Hematopoietic multipotent progenitor cell treated with erythropoietin and hydrocortisone succinate and interleukin-3 and kit ligand, for 15 days (in vitro differentiated cells): Measurements from ENCODE around the gene HSPBP1.

Experiments used
- DNase-seq: peaks from one replicate; pipeline ENCODE4 v3.0.0-alpha.2; 2015; ENCODE audit warnings: low spot score

HSPBP1 gene

DNA sequence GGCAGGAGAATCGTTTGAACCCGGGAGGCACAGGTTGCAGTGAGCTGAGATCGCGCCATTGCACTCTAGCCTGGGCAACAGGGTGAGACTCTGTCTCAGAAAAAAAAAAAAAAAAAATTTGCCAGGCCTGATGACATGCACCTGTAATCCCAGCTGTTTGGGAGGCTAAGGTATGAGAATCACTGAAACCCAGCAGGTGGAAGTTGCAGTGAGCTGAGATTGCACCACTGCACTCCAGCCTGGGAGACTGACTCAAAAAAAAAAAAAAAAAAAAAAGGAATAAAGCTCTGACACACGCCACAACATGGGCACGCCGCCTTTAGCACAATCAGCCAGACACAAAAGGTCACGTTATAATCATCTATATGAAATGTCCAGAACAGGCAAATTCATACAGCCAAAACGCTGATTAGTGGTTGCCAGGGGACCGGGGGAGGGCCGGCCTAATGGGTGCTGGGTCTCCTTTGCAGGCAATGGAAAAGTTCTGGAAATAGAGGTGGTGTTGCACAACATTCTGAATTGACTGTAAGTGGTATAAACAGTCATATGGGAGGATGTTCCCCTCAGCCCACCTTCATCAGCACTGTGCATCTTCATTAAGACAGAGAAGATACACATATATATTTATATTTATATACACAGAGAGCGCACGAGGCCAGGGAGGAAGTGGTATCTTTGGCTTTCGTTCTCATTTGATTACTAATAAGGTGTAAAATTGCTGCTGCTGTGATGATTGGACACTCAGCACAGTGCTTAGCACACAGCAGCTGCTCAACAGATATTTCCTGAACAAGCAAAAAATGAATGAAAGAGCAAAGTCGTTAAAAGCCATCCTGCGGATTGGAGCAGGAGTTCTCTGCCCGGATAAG, 3.8 kb downstream of the HSPBP1 start:
- no peak for DNase-seq

DNA sequence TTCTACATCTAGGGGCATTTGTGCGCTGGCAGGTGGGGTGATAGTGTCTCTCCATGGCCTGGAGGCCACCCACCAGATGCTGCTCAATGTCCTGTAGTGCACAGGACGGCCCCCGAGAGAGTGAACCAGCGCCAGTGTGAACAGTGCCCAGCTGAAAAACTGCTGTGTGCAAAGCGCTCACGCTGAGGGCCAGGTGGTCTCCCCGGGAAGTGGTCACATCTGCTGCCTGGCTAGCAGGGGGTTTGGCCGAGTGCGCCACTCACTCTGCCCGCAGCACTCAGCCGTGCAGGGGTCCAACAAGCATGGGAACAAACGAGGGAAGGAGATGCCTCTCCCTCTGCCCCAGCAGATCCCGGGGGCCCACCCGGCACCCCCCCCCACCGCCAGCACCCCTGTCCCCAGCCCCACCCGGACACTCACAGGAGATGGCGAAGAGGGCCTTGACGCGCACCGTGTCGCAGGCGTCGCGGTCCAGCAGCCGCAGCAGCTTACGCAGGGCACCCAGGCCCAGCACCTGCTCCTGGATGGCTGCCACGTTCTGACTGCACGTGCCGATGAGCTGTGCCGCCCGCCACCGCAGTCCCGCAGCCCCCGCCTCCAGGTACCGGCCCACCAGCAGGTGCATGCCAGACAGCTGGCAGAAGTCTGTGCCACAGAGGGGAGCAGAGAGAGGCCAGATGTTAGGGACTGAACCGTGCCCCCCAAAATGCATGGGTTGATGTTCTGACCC, 5.8 kb downstream of the HSPBP1 start:
- DNase-seq, result no peak

DNA sequence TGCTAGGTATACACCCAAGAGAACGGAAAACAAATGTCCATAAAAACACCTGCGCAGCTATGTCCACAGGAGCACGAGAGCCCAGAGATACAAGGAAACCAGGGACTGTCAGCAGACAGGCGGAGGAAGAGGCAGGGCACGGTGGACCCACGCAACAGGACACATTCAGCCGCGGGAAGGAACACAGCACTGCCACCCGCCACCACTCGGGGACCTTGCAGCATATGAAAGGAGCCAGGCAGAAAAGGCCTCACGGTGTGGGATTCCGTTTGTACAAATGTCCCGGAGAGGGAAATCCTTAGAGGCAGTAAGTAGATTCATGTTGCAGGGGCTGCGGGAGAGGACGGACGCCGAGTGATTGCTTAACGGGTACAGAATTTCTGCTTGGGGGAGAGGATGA, 7.8 kb downstream of the HSPBP1 start:
- no peak for DNase-seq

DNA sequence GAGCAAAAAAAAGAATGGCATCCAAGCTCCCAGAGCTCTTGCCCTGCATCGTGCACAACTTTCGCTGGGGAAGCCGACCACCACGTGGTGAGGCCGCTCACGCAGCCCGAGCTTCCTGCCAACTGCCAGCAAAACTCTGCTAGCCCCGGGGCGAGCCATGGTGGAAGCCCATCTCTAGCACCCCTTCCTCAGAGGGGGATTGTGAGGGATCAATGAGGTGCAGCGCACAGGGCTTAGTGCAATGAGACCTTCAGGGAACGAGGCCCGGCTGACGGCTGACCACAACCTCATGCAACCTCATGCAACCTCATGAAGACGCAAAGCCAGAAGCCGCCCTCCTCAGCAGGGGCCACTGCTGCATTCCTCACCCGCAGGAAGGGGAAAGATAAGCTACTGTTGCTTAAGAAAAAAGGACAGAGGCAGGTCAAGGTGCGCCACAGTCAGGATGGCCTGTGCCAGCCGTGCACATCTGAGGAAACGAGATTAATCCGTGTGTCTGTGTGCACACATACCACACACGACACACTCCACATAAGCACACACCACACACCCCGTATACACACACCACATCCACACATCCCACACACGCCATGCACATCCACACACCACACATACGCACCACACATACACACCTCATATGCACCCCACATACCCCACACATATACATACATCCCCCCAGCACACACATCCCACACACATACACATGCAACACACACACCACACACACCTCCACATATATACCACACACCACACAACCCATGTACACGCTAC, 9.6 kb downstream of the HSPBP1 start:
- no peak for DNase-seq

DNA sequence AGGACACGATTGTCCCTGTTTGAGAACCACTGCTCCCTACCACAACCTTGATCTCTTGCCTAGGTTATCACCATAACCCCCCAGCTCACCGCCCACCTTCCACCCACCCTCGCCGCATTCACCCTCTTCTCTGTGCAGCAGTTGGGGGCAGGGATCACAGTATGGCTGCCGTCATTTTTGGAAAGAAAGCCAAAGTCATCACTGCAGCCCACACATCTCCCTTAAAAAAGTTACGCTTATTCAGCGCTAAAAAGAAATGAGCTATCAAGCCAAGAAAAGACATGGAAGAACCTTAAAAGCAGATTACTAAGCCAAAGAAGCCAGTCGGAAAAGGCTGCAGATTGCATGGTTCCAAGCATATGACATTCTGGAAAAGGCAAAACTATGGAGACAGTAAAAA, 10.6 kb downstream of the HSPBP1 start:
- no peak for DNase-seq

DNA sequence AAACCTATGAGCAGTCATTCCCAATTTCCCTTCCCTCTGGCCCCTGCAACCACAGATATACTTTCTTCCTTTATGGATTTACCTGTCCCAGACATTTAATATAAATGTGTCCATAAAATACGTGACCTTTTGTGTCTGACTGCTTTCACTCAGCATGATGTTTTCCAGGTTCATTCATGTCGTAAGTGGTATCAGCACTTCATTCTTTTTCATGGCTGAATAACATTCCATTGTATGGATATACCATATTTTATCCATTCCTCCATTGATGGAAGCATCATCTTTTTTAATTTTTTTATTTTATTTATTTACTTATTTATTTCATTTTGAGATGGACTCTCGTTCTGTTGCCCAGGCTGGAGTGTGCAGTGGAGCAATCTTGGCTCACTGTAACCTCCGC, 13.1 kb downstream of the HSPBP1 start:
- no peak for DNase-seq

DNA sequence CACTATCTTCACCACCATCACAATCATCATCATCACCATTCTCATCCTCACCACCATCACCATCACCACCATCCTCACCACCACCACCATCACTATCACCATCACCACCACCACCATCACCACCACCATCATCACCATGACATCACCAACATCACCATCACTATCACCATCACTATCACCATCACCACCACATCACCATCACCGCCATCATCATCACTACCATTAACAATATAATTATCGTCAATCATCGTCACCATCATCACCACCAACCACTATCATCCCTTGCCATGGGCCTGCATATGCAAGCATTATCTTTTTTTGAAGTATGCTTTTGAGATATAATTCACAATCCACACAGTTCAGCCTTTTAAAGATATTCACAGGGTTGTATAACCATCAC, 13.5 kb downstream of the HSPBP1 start:
- DNase-seq, result no peak

DNA sequence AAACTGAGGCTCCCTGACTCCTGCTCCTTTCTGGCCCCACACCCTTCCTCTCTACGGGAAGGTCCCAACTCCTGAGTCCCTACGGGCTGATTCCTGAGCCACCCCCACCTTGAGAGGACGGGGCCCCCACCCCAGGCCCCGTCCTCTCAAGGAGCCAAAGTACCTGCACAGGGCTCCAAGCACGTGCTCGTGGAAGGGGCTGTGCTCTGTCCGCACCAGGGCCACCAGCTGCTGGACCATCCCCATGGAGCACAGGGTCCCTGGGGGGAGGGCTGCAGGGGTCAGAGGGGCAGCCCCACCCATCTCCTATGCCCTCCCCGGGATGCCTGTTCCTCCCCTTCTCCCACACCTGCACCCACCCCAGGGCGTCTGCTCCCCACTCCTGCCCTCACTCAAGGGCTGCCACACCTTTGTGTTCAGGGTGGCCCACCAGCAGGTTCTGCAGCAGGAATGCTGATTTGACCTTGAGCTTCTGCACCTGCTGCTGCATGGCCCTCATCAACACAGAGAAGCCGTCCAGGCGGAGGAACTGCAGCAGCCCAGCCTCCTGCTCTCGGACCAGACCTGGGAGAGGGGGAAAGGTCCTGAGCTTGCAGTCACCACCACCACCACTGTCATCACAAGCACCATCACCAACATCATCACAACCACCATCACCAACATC, 14.1 kb downstream of the HSPBP1 start:
- no peak for DNase-seq

DNA sequence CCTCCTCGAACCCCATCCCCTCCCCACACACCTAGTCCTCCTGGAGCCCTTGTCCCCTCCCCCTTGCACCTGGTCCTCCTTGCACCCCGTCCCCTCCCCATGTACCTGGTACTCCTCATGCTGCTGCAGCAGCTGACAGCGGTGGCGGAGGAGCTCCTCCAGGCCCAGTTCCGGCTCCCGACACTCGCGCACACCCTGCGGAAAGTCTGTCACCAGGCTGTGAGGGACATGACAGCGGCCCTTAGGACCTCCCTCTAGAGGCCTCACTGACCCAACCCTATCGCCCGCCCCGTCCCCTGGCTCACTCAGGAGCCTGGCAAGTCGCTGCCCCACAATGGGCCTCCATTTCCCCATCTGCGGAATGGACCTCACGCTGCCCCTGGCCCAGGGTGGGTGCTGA, 14.7 kb downstream of the HSPBP1 start:
- no peak for DNase-seq

DNA sequence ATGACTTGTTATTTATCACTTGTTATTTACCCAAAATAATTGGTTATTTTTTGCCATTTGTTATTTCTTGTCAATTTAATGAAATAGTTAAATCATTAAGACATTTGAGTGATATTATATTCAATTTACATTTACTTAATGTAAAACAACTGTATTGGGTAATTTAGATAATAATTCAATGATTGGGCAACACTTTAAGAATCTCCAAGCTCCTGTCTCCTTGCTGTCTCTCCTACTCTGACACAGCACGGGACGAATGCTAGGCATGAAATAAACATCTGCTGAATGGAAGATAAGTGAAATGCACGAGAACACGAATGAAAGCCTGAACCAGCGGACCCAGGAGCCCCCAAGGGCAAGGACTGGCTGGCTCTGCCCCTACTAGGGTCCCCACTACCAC, 15.4 kb downstream of the HSPBP1 start:
- DNase-seq, result no peak

DNA sequence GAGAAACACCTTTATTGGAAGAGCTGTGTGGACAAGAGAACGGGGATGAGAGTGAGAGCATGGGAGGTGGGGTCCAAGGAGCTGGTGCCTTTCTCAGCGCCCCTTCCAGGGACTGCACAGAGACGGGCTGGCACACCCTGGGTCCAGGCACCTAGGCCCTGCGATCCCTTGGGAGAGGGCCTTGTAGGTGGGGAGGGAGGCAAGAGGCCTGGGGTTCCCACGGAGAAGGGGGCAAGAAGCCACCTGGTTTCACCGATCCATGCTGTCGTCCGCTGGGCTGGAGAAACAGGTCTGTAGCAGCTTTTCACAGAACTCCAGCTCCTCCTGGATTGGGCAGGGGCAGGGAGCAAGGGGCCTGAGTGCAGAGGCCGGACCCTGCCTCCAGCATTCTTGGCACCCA, 17.6 kb downstream of the HSPBP1 start:
- no peak for DNase-seq

DNA sequence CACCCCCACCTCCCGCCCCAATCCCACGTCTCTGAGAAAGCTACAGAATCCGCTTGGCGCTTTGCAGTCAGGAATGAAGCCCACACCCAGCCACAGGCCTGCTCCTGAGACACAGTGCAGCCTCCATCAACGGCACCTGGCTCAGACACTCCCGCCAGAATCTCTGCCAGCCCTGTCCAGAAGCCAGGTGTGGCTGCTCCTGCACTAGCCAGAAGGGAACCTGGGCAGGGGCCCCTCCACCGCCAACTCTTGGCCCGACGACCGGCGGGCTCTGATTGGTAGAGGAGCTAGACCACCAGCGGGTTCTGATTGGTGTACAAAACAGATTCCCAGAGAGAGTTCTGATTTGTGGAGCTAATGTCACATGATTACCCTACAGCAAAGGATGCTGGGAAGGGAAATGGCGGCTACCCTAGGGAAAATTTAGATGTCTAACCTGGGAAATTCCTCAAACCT, 18.2 kb downstream of the HSPBP1 start:
- DNase-seq, result no peak

DNA sequence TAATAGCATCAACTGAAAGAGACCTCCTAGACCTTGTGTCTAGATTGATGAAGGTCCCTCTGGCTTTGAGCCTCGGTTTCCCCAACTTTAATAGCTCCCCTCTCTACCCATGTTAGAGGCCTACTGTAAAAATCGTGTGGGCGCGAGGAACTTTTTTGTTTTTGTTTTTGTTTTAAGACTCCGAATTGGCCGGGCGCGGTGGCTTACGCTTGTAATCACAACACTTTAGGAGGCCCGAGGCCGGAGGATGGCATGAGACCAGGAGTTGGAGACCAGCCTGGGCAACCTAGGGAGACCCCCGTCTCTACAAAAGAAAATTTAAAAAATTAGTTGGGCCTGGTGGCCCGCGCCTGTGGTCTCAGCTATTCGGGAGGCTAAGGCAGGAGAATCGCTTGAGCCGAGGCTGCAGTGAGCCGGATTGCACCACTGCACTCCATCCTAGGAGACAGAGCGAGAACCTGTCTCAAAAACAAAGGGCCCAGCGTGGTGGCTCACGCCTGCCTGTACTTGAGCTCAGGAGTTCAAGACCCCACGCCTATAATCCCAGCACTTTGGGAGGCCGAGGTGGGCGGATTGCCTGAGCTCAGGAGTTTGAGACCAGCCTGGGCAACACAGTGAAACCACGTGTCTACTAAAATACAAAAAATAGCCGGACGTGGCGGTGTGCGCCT, 20.2 kb downstream of the HSPBP1 start:
- no peak for DNase-seq

DNA sequence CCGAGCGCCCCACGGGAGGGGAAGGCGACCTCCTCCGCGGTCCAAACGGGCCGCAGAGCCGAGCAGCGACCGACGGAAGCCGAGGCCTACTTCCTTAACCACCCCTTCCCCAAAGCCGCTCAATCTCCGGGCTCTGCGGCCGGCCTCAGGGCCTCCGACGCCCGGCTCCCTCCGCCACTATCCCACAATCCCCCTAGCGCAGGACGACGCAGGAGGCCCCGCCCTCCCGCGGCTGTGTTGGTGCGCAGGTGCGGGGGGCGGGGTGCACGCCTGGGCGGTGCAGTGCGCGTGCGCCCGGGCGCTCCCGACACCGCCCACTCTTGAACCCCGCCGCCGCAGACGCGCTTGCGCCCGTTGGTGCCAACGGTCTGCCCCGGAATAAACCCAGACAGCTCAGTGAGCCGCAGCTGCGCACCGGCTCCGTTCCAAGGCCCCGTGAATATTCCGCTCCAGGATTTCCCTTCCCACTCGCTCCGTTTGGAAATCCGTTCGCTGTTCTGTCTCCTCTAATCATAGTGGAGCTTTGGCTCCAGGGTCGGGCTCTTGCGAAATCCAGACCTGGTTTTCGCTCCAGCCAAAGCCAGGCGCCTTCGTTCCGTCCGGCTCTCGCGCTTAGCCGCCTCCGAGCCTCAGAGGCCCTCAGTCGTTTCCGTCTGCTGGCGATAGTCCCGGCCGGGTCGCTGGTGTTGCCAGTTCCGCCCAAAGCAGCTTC, 20.9 kb downstream of the HSPBP1 start, which contains the start of gene PPP6R1:
Gene PPP6R1 (minus strand): TSS at position 190 of the 712 bp plus-strand sequence. CDS start 11,914 bp downstream, outside the sequence.
- peak; percentile 97 for DNase-seq

DNA sequence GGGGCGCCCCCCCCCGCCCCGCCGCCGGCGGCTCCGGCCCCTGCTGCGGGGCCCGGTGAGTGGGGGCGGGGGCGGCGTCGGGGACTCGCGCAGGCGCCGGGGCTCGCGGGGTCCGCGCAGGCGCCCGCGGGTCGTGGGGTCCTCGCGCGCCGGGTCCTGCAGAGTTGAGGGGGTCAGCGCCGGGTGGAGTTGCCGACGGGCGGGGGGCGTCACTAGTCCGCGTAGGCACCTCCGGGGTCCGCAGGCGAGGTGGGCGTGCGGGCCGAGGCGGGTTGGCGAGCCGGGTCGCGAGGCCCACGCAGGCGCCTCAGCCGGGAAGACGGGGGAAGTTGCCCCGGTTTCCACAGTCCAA, 21.5 kb downstream of the HSPBP1 start:
- DNase-seq, result no peak

DNA sequence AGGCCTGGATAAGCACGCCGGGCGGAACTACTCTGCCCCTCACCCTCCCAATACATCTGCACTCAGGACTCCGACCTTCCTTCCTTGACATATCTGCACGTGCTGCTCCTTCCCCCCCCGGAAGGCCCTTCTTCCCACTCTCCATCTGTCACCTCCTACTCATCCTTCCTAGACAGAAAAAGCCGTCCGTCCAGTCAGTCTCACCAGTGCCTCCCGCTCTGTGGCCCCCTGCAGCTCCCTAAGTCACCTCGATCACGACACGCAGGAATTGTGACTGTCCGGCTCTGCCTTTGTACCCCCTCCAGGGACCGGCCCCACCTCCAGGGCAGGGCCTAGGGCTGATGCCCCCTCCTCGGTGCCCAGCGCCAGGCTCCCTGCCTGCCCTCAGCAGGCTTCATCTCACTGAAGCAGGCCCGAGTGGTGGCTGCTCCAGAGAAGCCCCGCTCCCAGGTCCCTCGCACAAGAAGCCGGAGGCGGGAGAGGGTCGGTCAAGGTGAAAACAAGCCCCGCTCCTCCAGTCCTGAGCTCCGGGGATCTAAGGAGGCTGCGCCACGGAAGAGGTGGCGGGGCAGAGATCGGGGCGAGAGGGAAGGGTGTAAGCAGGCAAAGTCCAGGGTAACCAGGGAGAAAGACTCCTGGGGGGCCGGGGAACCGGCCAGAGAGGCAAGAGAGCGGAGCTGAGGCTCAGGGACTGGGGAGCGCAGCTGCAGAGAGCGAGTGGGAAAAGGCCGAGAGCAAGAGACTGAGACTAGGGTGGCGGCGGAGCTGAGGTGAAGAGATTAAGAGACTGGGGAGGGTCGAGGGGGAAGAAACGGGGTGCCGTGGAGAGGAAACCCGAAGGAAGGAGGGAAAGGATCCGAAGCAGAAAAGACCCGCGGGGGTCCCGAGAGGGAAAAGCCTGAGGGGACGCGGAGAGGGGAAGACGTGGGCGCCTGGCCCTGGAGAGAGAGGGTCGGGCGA, 22.2 kb downstream of the HSPBP1 start:
- peak; percentile 37 for DNase-seq

DNA sequence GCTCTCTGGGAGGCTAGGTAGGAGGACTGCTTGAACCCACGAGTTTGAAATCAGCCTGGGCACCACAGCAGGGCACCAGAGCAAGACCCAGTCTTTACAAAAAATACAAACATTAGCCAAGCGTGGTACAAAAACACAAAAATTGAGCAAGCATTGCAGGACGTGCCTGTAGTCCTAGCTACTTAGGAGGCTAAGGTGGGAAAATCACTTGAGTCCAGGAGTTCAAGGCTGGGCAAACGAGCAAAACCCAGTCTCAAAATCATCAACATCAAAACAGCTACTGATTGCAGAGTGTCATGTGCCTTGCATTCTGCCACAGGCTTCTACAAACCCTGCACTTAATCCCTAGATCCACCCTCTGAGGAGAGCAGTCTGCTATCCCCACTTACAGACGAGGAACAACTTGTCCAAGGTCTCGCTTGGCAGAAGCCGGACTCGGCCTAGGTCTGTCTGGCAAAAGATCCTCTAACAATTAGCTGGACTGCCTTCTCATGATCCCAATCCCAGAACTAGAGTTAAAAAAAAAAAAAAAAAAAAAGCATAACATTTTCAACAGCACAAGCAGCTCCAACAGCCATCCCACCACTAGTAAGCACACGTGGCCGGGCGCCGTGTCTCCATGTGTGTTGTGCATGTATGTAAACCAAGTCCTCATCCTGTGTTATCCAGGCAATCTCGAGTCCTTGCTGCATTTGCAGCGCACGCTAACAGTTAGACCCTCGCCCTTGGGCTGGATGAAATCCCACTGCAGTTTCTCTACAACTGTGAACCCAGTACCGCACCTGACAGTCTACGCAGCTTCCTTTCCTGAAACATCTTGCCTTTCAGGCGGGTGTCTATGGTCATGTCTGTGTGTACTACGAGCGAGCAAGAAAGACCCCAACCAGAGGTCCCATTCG, 23.1 kb downstream of the HSPBP1 start:
- peak; percentile 18 for DNase-seq

DNA sequence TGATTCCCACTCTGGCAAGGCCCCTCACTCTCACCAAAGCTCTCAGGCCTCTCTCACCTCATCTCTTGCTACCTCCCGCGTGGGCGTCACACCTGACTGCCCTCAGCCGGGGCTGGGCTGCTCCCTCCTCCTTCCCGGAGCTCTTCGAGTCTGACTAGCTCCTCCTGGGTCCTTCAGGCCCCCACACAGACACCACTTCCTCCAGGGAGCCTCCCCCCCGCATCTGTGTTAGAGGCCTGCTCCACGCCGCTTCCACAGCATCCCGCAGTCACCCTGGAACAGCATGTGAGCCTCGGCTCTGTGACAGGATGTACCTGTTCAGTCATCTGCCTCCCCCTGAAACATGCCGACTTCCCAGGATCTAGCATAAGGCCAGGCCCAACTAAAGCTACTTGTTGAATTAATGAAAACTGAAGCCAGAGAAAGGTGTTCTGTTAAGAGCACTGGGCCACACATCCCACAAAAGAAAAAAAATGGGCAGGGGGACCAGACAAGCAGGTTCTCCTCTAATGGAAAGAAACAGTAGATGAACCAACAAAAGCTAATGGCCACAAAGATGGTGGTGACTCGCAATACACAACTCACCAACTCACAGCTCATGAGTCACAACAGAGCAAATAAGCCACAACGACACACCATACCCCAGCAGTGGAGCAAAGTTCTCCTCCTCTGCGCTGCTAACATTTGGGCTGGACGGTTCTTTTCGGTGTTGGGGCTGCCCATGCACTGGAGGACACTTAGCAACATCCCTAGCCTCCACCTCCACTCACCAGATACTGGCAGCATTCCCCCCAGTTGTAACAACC, 24.1 kb downstream of the HSPBP1 start:
- peak; percentile 16 for DNase-seq
